ENCODE measurements around the gene CDRT4.
A peak's percentile ranks its signal among the peaks of the same experiment; 100 is the strongest.

The CDRT4 gene

GRCh38 chr17:15408803-15409202 is 58.6 kb downstream of the CDRT4 start:
- Histone ChIP-seq H3K4me3 (ENCODE audit: extremely low read depth, insufficient read depth, low read length, poor library complexity, severe bottlenecking) (no peak overlapping the region), H3K27ac (ENCODE audit: low read depth, low read length, severe bottlenecking) (no peak overlapping the region), H3K36me3 (ENCODE audit: control insufficient read depth, insufficient read depth, low read length) (no peaks in the 10 kb centered on the region), H3K4me1 (ENCODE audit: control insufficient read depth, insufficient read depth, low read length, poor library complexity, severe bottlenecking) (peaks cover 27% of the 10 kb centered on the region), H3K9me3 (ENCODE audit: control insufficient read depth, low read length) (no peaks in the 10 kb centered on the region)
- WGBS, 2 experiments (ENCODE audit: insufficient coverage in 2 of 2): 93 to 100% methylated on average over 2 to 3 of the region's 3 CpGs

- 85 to 92% methylated on average over 5 of the region's 5 CpGs for WGBS, 2 experiments (ENCODE audit: insufficient coverage in 2 of 2)
- Histone ChIP-seq H3K9me3 (ENCODE audit: control insufficient read depth, low read length) (no peaks in the 10 kb centered on the region), H3K36me3 (ENCODE audit: control insufficient read depth, insufficient read depth, low read length) (no peaks in the 10 kb centered on the region), H3K4me1 (ENCODE audit: control insufficient read depth, insufficient read depth, low read length, poor library complexity, severe bottlenecking) (peaks cover 25% of the 10 kb centered on the region), H3K27ac (ENCODE audit: low read depth, low read length, severe bottlenecking) (no peak overlapping the region), H3K4me3 (ENCODE audit: extremely low read depth, insufficient read depth, low read length, poor library complexity, severe bottlenecking) (no peak overlapping the region)
These were observed 61.3 kb downstream of the CDRT4 start for GRCh38 chr17:15406081-15406480.

- H3K36me3 ChIP-seq (ENCODE audit: control insufficient read depth, insufficient read depth, low read length): no peaks in the 10 kb centered on the region
- H3K4me1 ChIP-seq (ENCODE audit: control insufficient read depth, insufficient read depth, low read length, poor library complexity, severe bottlenecking): peaks cover 21% of the 10 kb centered on the region
- WGBS, 2 experiments (ENCODE audit: insufficient coverage in 2 of 2): 92% methylated on average over 6 of the region's 6 CpGs
- H3K9me3 ChIP-seq (ENCODE audit: control insufficient read depth, low read length): no peaks in the 10 kb centered on the region
- no peak overlapping the region for H3K27ac ChIP-seq (ENCODE audit: low read depth, low read length, severe bottlenecking)
- no peak overlapping the region for H3K4me3 ChIP-seq (ENCODE audit: extremely low read depth, insufficient read depth, low read length, poor library complexity, severe bottlenecking)
These were observed 62.4 kb downstream of the CDRT4 start for GRCh38 chr17:15405058-15405415.

GRCh38 chr17:15404106-15405057 is 63.0 kb downstream of the CDRT4 start:
- Histone ChIP-seq H3K9me3 (ENCODE audit: control insufficient read depth, low read length) (no peaks in the 10 kb centered on the region), H3K36me3 (ENCODE audit: control insufficient read depth, insufficient read depth, low read length) (no peaks in the 10 kb centered on the region), H3K4me3 (ENCODE audit: extremely low read depth, insufficient read depth, low read length, poor library complexity, severe bottlenecking) (no peak overlapping the region), H3K4me1 (ENCODE audit: control insufficient read depth, insufficient read depth, low read length, poor library complexity, severe bottlenecking) (peaks cover 16% of the 10 kb centered on the region), H3K27ac (ENCODE audit: low read depth, low read length, severe bottlenecking) (no peak overlapping the region)
- 90 to 95% methylated on average over 18 to 20 of the region's 20 CpGs for WGBS, 2 experiments (ENCODE audit: insufficient coverage in 2 of 2)

GRCh38 chr17:15403276-15403939 is 64.0 kb downstream of the CDRT4 start:
- 100% methylated on average over 2 to 3 of the region's 3 CpGs for WGBS, 2 experiments (ENCODE audit: insufficient coverage in 2 of 2)
- no peaks in the 10 kb centered on the region for H3K9me3 ChIP-seq (ENCODE audit: control insufficient read depth, low read length)
- peaks cover 21% of the 10 kb centered on the region for H3K4me1 ChIP-seq (ENCODE audit: control insufficient read depth, insufficient read depth, low read length, poor library complexity, severe bottlenecking)
- H3K36me3 ChIP-seq (ENCODE audit: control insufficient read depth, insufficient read depth, low read length): no peaks in the 10 kb centered on the region
- no peak overlapping the region for H3K27ac ChIP-seq (ENCODE audit: low read depth, low read length, severe bottlenecking)
- no peak overlapping the region for H3K4me3 ChIP-seq (ENCODE audit: extremely low read depth, insufficient read depth, low read length, poor library complexity, severe bottlenecking)

- peak overlapping the region; percentile 88 for H3K27ac ChIP-seq (ENCODE audit: low read depth, low read length, severe bottlenecking)
These were observed 68.0 kb downstream of the CDRT4 start for GRCh38 chr17:15399443-15399842.

GRCh38 chr17:15398736-15399331 is 68.6 kb downstream of the CDRT4 start:
- H3K4me3 ChIP-seq (ENCODE audit: extremely low read depth, insufficient read depth, low read length, poor library complexity, severe bottlenecking): no peak overlapping the region
- H3K36me3 ChIP-seq (ENCODE audit: control insufficient read depth, insufficient read depth, low read length): no peaks in the 10 kb centered on the region
- 72 to 81% methylated on average over 4 to 5 of the region's 5 CpGs for WGBS, 2 experiments (ENCODE audit: insufficient coverage in 2 of 2)
- peak overlapping the region; percentile 88 for H3K27ac ChIP-seq (ENCODE audit: low read depth, low read length, severe bottlenecking)
- peaks cover 21% of the 10 kb centered on the region for H3K4me1 ChIP-seq (ENCODE audit: control insufficient read depth, insufficient read depth, low read length, poor library complexity, severe bottlenecking)
- H3K9me3 ChIP-seq (ENCODE audit: control insufficient read depth, low read length): no peaks in the 10 kb centered on the region

More at GRCh38 chr17:15399443-15399842, 68.0 kb downstream of the CDRT4 start:
- 89 to 92% methylated on average over 3 to 4 of the region's 6 CpGs for WGBS, 2 experiments (ENCODE audit: insufficient coverage in 2 of 2)
- peaks cover 21% of the 10 kb centered on the region for H3K4me1 ChIP-seq (ENCODE audit: control insufficient read depth, insufficient read depth, low read length, poor library complexity, severe bottlenecking)
- H3K9me3 ChIP-seq (ENCODE audit: control insufficient read depth, low read length): no peaks in the 10 kb centered on the region
- H3K4me3 ChIP-seq (ENCODE audit: extremely low read depth, insufficient read depth, low read length, poor library complexity, severe bottlenecking): no peak overlapping the region
- H3K36me3 ChIP-seq (ENCODE audit: control insufficient read depth, insufficient read depth, low read length): no peaks in the 10 kb centered on the region

GRCh38 chr17:15398291-15398690 is 69.1 kb downstream of the CDRT4 start:
- WGBS, 2 experiments (ENCODE audit: insufficient coverage in 2 of 2): 53 to 56% methylated on average over 3 of the region's 6 CpGs
- no peaks in the 10 kb centered on the region for H3K9me3 ChIP-seq (ENCODE audit: control insufficient read depth, low read length)
- H3K27ac ChIP-seq (ENCODE audit: low read depth, low read length, severe bottlenecking): peak overlapping the region; percentile 88
- H3K4me3 ChIP-seq (ENCODE audit: extremely low read depth, insufficient read depth, low read length, poor library complexity, severe bottlenecking): no peak overlapping the region
- peaks cover 21% of the 10 kb centered on the region for H3K4me1 ChIP-seq (ENCODE audit: control insufficient read depth, insufficient read depth, low read length, poor library complexity, severe bottlenecking)
- H3K36me3 ChIP-seq (ENCODE audit: control insufficient read depth, insufficient read depth, low read length): no peaks in the 10 kb centered on the region

- Histone ChIP-seq H3K4me1 (ENCODE audit: control insufficient read depth, insufficient read depth, low read length, poor library complexity, severe bottlenecking) (peaks cover 21% of the 10 kb centered on the region), H3K36me3 (ENCODE audit: control insufficient read depth, insufficient read depth, low read length) (no peaks in the 10 kb centered on the region), H3K27ac (ENCODE audit: low read depth, low read length, severe bottlenecking) (no peak overlapping the region), H3K4me3 (ENCODE audit: extremely low read depth, insufficient read depth, low read length, poor library complexity, severe bottlenecking) (no peak overlapping the region), H3K9me3 (ENCODE audit: control insufficient read depth, low read length) (no peaks in the 10 kb centered on the region)
- 68 to 76% methylated on average over 4 to 5 of the region's 5 CpGs for WGBS, 2 experiments (ENCODE audit: insufficient coverage in 2 of 2)
These were observed 69.8 kb downstream of the CDRT4 start for GRCh38 chr17:15397620-15398019.

- H3K27ac ChIP-seq (ENCODE audit: low read depth, low read length, severe bottlenecking): no peak overlapping the region
- H3K4me1 ChIP-seq (ENCODE audit: control insufficient read depth, insufficient read depth, low read length, poor library complexity, severe bottlenecking): peaks cover 21% of the 10 kb centered on the region
- no peaks in the 10 kb centered on the region for H3K36me3 ChIP-seq (ENCODE audit: control insufficient read depth, insufficient read depth, low read length)
- 98 to 100% methylated on average over 3 of the region's 4 CpGs for WGBS, 2 experiments (ENCODE audit: insufficient coverage in 2 of 2)
- H3K4me3 ChIP-seq (ENCODE audit: extremely low read depth, insufficient read depth, low read length, poor library complexity, severe bottlenecking): no peak overlapping the region
- H3K9me3 ChIP-seq (ENCODE audit: control insufficient read depth, low read length): no peaks in the 10 kb centered on the region
These were observed 72.3 kb downstream of the CDRT4 start for GRCh38 chr17:15395091-15395490.
